ENCODE data around the gene SKAP2. TPM values are rescaled to one million over a fixed set of nuclear protein-coding genes. Genes with fewer than 3 reads are reported as not detected.

The SKAP2 gene
- polyA plus RNA-seq, 1 experiment = 16.0 TPM

DNA sequence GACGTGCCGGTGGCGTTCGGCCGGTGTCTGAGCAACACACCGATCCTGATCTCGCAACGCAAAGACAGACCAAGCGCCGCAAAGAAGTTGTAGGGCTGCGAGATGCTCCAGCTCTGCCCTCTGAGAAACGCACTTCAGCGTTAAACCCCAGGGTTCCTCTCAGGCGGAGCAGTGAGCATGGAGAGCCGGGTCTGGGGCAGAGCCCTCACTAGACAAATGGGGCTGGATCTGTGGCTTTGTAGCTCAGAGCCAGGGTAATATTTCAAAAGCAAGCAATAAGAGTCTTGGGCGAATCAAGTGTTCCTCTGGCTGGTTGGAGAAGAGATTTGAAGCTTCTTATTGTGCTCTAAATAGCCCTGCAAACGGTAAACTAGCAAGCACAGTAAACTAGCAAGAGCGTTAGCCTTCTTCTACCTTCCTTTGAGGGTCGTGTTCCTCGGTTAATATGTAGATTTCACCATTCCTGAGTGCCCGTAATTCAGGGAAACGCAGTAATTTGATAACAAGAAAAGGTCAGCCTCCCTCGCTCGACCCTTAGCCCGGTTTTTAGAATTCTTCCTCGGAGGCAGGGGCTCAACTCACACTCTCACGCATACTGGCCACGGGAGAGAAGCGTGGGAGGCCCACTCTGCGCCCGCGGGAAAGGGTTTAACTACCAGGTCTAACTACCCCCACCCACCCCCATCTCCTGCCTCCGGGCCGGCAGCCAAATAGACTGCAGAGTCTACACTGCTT, 6.7 kb downstream of the SKAP2 start:
- peak; percentile 34 for DNase-seq (ENCODE audit: low read depth, low spot score)
- Histone ChIP-seq H3K9me3 (ENCODE audit: control insufficient read depth, insufficient read depth, low read length) (no peaks in the 10 kb centered on the region), H3K27ac (ENCODE audit: low read depth, low read length) (peak overlapping the region; percentile 87), H3K4me3 (ENCODE audit: low read depth, low read length) (peak overlapping the region; percentile 59), H3K27me3 (ENCODE audit: control insufficient read depth, insufficient read depth, low read length) (no peaks in the 10 kb centered on the region)
- ChIA-PET POLR2A (interaction anchor here (0.7 to 2.2 kb wide), 5 partner anchors 239 to 995 kb away, joined by 3 to 18 read pairs (median 4); partner anchors contain the start of gene HOXA5), CTCF (interaction anchor here (0.6 to 6.5 kb wide), 15 partner anchors 12 to 1003 kb away, joined by 3 to 93 read pairs (median 3); partner anchors contain the start of genes HOXA3 and HOXA5)
- TF ChIP-seq, protein P1, sequence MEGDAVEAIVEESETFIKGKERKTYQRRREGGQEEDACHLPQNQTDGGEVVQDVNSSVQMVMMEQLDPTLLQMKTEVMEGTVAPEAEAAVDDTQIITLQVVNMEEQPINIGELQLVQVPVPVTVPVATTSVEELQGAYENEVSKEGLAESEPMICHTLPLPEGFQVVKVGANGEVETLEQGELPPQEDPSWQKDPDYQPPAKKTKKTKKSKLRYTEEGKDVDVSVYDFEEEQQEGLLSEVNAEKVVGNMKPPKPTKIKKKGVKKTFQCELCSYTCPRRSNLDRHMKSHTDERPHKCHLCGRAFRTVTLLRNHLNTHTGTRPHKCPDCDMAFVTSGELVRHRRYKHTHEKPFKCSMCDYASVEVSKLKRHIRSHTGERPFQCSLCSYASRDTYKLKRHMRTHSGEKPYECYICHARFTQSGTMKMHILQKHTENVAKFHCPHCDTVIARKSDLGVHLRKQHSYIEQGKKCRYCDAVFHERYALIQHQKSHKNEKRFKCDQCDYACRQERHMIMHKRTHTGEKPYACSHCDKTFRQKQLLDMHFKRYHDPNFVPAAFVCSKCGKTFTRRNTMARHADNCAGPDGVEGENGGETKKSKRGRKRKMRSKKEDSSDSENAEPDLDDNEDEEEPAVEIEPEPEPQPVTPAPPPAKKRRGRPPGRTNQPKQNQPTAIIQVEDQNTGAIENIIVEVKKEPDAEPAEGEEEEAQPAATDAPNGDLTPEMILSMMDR (IDR thresholded peaks at IDR 0.05; ENCODE audit: low read depth, low read length) = no peak

DNA sequence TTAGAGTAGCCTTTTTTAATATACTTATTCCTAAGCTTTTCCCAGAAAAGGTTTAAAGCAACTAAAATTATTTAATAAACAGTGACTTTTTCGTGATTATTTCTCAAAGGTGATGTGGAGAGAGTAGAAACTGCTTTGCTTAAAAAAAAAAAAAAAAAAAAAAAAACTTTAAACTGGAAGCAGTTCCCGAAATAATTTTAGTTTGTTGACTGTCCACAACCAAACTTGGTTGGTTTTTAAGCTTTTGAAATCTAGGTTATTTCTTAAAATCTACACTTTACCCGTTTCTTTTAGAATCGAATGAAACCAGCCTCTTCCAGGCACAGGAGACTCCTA, 7.3 kb downstream of the SKAP2 start:
- ChIA-PET POLR2A (interaction anchor here (1.0 to 2.2 kb wide), 4 partner anchors 240 to 286 kb away, joined by 3 to 18 read pairs (median 4); partner anchors contain the start of gene HOXA5), CTCF (interaction anchor here (0.6 to 6.5 kb wide), 17 partner anchors 13 to 1003 kb away, joined by 3 to 93 read pairs (median 3); partner anchors contain the start of genes HOXA3 and HOXA5)
- Histone ChIP-seq H3K9me3 (ENCODE audit: control insufficient read depth, insufficient read depth, low read length) (no peaks in the 10 kb centered on the region), H3K27ac (ENCODE audit: low read depth, low read length) (peak overlapping the region; percentile 87), H3K27me3 (ENCODE audit: control insufficient read depth, insufficient read depth, low read length) (no peaks in the 10 kb centered on the region), H3K4me3 (ENCODE audit: low read depth, low read length) (peak overlapping the region; percentile 59)
- DNase-seq (ENCODE audit: low read depth, low spot score) = no peak
- TF ChIP-seq, protein P1 (IDR thresholded peaks at IDR 0.05; ENCODE audit: low read depth, low read length) = no peak

DNA sequence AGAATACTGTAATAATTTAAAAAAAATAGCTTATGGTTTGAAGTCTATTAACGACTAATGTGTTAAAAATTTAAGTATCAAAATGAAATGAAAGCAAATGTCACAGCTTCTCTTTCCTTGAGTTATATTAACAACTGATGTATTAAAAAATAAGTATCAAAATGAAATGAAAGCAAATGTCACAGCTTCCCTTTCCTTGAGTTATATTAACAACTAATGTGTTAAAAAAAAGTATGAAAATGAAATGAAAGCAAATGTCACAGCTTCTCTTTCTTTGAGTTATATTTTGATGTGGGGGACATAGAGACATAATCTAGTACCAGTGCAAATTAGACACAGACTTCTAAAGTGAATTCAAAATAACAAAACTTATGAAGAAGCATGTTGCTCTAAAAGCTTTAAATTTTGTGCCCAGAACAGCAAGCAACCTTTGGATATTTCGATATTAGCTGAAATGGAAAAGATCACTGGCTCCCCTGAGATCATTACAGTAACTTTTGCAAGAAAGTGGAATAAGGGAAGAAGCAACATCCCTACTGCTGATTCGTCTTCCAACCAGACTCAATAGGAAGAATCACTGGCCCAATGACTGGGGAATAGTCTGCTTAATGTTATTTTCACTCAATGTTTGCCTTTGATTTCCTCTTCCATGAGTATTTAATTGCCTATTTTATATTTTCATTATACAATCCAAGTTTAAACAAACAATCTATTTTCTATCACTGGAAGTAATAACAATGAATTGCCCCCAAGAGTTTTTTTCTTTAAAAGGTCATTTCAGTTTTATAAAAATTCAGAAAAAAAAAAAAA, 8.0 kb downstream of the SKAP2 start:
- POLR2A ChIA-PET = interaction anchor here (1.9 to 2.2 kb wide), 2 partner anchors 249 to 287 kb away, joined by 4 to 18 read pairs; partner anchors contain the start of gene HOXA5
- peak overlapping the region; percentile 31 for H3K4me3 ChIP-seq (ENCODE audit: low read depth, low read length)
- DNase-seq (ENCODE audit: low read depth, low spot score) = no peak
- H3K9me3 ChIP-seq (ENCODE audit: control insufficient read depth, insufficient read depth, low read length) = no peaks in the 10 kb centered on the region
- no peak overlapping the region for H3K27ac ChIP-seq (ENCODE audit: low read depth, low read length)
- H3K27me3 ChIP-seq (ENCODE audit: control insufficient read depth, insufficient read depth, low read length) = no peaks in the 10 kb centered on the region
- CTCF ChIA-PET = interaction anchor here (0.6 to 6.5 kb wide), 15 partner anchors 42 to 486 kb away, joined by 3 to 93 read pairs (median 6); partner anchors contain the start of gene HOXA5
- TF ChIP-seq, protein P1 (IDR thresholded peaks at IDR 0.05; ENCODE audit: low read depth, low read length) = no peak

DNA sequence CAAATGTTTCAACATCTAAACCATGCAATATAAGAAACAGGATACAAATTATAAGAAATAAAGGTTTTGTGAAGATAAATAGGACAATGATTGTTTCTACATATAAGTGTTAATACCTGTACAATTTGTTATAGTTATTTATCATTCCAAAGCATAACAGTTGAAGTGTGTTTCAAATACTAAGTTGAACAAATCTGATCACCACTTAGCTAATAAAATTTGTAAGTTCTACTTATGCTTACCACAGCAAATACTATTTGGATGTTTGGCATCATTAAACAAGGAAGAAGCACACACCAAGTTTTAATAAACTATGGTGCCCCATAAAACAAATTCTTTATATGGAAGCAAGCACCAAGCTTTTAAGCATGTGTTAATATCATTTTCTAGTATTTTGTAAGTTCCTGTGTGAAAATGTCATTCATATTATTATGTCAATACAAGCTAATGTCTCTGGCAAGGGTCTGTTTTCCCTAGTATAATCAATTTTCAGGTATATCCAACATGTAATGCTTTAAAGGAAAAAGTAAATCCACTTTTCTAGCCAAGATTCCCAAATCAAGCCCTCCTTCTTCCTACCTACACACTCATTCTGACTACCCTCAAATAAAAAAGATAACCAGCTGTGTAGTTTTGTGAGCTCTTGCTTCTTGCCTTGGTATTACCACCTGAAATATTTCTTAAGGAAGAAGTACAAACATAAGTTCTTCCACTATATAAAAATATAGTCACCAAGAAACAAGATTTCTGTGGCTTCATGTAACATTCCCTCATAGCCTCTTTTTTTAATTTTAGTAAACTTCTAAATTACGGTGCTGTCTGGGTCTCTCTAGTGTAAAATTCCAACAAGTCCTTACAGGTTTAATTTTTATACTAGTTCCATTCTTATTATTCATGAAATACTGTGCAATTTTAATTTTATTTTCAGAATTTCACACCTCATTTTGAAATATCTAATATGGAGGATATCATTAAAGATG, 9.2 kb downstream of the SKAP2 start:
- no peak for DNase-seq (ENCODE audit: low read depth, low spot score)
- H3K27me3 ChIP-seq (ENCODE audit: control insufficient read depth, insufficient read depth, low read length) = no peaks in the 10 kb centered on the region
- H3K27ac ChIP-seq (ENCODE audit: low read depth, low read length) = no peak overlapping the region
- POLR2A ChIA-PET = interaction anchor here (0.5 to 1.3 kb wide), 3 partner anchors 242 to 306 kb away, joined by 3 to 6 read pairs (median 3); partner anchors contain the start of gene HOXA5
- no peak overlapping the region for H3K4me3 ChIP-seq (ENCODE audit: low read depth, low read length)
- TF ChIP-seq, protein P1 (IDR thresholded peaks at IDR 0.05; ENCODE audit: low read depth, low read length) = no peak
- no peaks in the 10 kb centered on the region for H3K9me3 ChIP-seq (ENCODE audit: control insufficient read depth, insufficient read depth, low read length)
- CTCF ChIA-PET = interaction anchor here (0.5 to 6.5 kb wide), 20 partner anchors 8 to 962 kb away, joined by 3 to 93 read pairs (median 7); partner anchors contain the start of genes HOXA1, HOXA5, HOXA7 and SKAP2

All from AG04450 (cell line).